GM12874 (cell line): ENCODE data around the gene TMUB1.

Experiments
- TF ChIP-seq, protein P1 (sequence below): IDR thresholded peaks from 2 replicates; pipeline ENCODE4 v1.5.1; 2011; ENCODE audit warnings: low read depth, mild to moderate bottlenecking, control low read depth, low read length, moderate library complexity; ENCODE audit not compliant: insufficient read depth

Gene TMUB1

GRCh38 chr7:151039850-151040548 lies 43.3 kb downstream of the TMUB1 start:
- TF ChIP-seq, protein P1, sequence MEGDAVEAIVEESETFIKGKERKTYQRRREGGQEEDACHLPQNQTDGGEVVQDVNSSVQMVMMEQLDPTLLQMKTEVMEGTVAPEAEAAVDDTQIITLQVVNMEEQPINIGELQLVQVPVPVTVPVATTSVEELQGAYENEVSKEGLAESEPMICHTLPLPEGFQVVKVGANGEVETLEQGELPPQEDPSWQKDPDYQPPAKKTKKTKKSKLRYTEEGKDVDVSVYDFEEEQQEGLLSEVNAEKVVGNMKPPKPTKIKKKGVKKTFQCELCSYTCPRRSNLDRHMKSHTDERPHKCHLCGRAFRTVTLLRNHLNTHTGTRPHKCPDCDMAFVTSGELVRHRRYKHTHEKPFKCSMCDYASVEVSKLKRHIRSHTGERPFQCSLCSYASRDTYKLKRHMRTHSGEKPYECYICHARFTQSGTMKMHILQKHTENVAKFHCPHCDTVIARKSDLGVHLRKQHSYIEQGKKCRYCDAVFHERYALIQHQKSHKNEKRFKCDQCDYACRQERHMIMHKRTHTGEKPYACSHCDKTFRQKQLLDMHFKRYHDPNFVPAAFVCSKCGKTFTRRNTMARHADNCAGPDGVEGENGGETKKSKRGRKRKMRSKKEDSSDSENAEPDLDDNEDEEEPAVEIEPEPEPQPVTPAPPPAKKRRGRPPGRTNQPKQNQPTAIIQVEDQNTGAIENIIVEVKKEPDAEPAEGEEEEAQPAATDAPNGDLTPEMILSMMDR: no peak

GRCh38 chr7:151038951-151039849 lies 44.1 kb downstream of the TMUB1 start:
- TF ChIP-seq, protein P1: no peak

DNA sequence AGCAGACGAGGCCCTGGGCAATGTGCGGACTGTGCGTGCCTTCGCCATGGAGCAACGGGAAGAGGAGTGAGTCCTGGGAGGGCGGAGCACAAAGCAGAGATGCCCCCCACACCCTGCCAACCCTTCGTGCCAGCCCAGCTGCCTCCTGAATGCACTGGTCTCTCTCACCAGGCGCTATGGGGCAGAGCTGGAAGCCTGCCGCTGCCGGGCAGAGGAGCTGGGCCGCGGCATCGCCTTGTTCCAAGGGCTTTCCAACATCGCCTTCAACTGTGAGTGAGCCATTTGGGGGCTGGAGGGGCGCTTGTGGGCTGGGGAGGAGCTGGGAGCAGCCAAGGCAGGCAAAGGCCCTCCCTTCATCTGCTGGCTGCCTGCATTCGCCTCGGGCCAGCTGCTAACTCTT lies 47.4 kb downstream of the TMUB1 start:
- TF ChIP-seq, protein P1: no peak

- TF ChIP-seq, protein P1: no peak
Measured at GRCh38 chr7:151035026-151035717, 48.1 kb downstream of the TMUB1 start.

- TF ChIP-seq, protein P1: no peak
Measured at GRCh38 chr7:151034312-151035025, 48.8 kb downstream of the TMUB1 start.

- TF ChIP-seq, protein P1: no peak
Measured at GRCh38 chr7:151033864-151034249, 49.4 kb downstream of the TMUB1 start.
